SW480 (cell line): ENCODE results near the gene CASZ1.

Experiments
- DNase-seq: peaks from one replicate; pipeline ENCODE4 v3.0.0-alpha.2; 2016; ENCODE audit warnings: low spot score

Gene CASZ1

GRCh38 chr1:10650556-10651388 lies 145.7 kb downstream of the CASZ1 start:
- DNase-seq: no peak

GRCh38 chr1:10649517-10650201 lies 146.8 kb downstream of the CASZ1 start:
- no peak for DNase-seq

DNA sequence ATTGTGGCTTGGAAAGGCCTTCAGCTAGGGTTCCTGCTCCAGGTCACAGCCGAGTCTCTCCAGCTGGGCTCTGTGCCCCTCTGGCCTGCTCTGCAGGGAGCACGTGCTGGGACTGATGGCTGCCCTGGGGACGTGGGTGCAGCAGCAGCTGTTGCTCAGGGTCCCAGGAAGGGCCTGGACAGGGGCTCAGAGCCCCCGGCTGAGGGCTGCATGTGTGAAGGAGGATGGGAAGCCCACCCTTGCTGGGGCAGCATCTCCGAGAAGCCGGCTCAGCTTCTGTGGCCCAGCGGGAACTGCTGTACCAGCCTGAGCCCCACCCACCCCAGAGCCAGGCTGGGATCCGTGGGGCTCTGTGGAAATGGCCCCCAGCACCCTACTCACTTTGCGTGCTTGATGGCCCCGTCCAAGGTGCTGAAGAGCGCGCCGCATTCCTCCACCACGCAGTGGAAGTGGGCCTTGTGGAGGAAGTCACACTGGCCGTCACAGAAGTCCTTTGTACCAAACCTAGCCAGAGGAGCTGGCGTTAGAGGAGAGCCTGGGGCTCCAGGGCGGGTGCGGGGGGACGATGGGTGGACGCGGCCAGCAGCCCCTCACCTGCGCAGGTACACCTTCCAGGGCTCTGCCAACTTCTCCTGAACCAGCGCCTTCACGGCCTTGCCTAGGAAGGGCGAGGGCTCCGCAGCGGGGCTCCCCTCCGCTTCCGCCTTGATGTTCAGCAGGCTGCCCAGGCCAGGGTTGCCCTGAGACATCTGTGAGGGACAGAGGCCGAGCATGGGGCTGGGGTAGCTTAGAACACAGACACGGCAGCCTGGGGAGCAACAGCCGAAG lies 147.5 kb downstream of the CASZ1 start:
- DNase-seq: no peak

DNA sequence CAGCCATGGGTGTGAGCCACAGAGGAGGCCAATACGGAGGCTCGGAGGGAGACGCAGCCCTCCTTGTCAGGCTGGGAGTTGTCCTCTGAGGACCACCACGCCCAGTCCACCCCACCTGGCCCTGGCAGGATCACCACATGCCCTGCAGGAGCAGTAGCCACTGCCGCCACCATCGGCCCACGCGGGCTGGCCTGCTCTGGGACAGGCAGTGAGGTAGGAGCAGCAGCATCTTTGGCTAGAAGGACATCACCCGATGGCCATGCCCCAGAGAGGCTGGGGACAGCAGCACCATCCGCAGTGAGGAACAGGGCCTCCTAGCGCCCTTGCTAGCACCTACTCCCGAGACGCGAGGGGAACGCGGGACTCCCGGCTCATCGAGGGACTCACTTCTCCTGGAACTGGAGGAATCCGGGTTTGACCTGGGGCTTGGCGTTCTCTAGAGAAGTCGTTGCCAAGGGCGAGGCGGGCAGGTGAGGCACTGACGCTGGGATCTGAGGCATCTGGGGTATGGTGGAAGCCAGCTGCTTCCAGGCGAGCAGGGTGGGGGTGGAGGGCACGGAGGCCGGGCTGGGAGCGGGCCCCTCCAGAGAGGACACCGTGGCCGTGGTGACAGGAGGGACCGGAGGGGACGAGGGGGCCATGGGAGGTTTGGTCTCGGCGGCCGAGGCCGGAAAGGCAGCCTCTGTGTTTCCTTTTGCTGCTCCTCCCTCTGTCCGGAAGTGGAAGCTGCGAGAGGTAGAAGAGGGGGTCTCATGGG lies 148.9 kb downstream of the CASZ1 start:
- DNase-seq: no peak

DNA sequence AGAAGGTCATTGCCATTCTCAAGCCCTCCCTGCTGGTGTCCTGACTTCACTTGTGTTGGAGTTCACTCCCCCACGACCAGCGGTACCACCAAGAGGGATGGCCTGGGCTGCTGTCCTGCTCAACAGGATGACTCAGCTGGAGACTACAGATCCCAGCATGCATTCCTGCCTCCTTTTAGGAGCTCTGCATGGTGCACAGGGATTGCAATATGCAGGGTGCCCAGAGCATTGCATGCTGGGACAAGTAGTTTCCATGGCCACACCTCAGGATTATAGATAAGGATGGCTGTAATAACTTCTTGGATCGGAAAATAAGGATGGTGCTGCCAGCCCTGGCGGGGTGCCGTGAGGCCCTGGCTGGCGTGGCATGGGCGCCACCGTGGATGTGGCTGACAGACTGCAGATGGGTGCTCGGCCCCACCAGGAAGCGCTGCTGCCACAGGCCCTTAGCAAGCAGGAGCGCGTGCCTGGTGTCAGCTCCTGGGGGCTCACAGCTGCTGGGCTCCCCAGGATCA lies 150.0 kb downstream of the CASZ1 start:
- DNase-seq: peak; percentile 28

GRCh38 chr1:10644307-10645128 lies 151.9 kb downstream of the CASZ1 start:
- DNase-seq: no peak

GRCh38 chr1:10643607-10644306 lies 152.7 kb downstream of the CASZ1 start:
- DNase-seq: no peak

- DNase-seq: no peak
These were observed 153.9 kb downstream of the CASZ1 start for GRCh38 chr1:10642403-10643080.

DNA sequence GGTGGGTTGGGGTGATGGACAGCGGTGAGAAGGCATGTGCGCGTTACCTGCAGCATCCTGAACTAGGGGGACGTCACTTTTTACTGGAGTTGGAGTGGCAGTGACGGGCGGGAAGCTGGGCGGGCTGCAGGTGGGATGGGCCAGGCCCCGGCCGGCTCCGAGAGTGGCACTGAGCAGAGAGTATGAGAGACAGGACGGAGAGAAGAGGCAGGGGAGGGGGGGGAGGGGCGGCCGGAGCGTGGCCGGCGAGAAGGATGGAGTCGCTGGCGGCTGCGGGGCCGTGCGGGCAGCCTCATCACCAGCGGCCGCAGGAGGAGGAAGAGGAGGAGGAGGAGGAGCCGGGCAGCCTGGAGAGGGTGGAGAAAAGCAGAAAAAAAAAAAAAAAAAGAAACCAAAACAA lies 154.5 kb downstream of the CASZ1 start:
- no peak for DNase-seq

DNA sequence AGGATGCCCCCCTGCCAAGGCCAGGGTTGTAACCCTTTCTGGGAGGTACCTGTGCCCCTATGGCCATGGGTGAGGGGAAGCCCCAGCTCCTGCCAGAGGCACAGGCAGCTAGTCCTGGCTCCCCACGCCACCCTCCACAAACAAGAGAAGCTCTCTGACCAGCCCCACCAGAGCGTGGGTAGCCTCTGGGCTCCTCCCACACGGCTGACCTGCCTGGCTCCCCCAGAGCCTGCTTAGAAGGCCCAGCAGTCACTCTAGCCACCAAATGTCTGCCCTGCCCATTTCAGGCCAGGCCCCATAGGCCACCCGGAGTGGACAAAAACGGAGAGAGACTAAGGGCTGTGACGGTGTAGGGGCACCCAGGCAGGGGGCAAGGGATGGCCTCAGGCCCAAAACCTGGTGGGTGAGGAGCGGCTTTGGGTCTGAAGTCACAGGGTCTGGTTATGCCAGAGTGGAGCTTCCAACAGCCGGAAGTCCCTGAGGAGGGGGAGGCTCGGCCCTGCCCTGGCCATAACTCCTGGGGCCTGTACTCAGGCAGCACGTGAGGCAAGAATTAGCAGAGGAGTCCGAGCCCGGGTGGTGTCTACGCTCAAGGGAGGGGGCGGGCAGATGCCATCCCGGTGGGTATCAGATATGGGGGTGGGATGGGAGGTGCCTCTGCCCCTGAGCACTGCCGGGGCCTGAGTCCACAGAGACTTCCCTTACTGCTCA lies 155.4 kb downstream of the CASZ1 start:
- no peak for DNase-seq

DNA sequence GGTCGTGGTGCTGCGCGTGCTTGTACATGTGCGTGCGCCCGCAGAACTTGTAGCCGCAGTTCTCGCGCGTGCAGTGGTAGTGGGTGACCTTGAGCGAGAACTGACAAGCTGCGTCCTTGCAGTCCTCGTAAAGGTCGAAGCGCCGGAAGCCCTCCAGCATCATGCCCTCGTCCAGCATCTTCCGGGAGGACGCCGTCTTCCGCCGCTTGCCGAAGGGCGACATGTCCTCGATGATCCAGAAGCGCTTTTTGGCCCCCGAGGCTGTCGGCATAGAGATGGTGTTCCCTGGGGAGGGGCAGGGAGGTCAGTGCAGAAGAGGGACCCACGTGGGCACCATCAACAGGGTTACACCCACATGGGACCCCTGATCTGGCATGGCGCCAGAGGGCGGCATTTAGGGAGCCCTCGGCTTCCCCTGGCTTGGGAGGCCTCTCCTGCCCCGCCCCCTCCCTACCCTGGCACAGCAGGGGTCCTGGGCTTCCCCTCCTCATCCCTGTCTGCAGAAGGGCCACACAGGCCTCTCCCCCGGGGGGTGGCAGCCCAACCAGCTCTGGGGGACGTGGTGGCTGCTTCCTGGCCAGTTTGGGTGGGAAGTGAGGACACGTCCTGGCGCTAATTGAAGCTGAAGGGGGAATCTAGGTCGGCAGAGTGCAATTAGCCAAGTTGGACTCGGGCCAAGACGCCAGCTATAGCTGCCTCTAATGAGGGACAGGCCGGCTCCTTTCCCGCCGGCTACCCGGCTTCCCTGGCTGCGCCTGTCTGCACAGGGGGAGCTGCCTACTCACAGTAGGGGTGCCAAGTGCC lies 156.5 kb downstream of the CASZ1 start:
- DNase-seq: no peak

- no peak for DNase-seq
These were observed 157.3 kb downstream of the CASZ1 start for GRCh38 chr1:10639011-10639774.

DNA sequence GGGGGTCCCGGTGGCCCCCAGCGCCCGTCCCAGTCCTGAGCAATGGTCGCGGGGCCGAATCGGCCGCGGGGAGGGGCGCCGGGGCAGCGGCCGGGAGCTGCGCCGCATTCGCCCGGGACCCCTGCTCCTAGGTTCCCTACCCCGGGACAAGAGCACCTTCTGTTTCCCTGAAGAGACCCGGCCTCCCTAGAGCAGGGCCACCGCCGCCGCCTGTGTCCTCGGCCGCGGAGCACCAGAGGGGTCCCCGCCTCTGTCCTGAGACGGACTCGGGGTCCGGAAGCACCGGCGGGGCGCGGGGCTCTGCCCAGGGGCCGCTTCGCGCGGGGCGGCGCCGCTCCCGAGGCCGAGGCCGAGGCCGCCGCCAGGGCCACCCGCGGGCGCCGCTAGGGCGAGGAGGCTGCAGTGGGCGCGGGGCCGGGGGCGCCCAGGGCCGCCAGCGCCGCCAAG lies 157.9 kb downstream of the CASZ1 start:
- no peak for DNase-seq

GRCh38 chr1:10637834-10638558 lies 158.4 kb downstream of the CASZ1 start:
- DNase-seq: no peak

DNA sequence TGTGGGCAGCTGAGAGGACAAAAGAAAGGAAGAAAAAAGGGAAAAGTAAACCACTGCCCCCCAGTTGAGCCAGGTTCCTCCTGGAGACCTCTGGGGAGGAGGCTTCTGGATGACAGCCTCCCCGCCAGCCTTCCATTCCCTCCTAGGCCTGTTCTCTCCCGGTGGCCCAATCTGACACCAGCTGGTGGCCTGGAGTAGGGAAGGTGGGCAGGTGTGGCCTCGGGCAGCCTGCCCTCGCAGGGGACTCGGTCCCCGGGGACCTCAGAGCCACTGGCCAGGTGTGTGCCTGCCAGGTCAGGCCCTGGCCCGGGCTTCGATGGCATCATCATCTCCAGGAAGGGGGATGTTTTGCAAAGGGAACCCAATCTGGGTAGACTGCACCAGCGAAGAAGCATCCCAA lies 159.0 kb downstream of the CASZ1 start:
- no peak for DNase-seq

GRCh38 chr1:10635992-10636391 lies 160.5 kb downstream of the CASZ1 start:
- no peak for DNase-seq
